ENCODE data around the gene MYG1. TPM values are rescaled to one million over a fixed set of nuclear protein-coding genes. Genes with fewer than 3 reads are reported as not detected.

Gene MYG1
- total and polyA plus RNA-seq, 2 of the 13 experiments (the other 11 are each of a cell fraction or from before 2014, with no cell fraction given): 38.6 to 58.0 TPM

- no peak; the same call in 1 of the 2 replicates for TF ChIP-seq ATF7-NPFF (CRISPR knock-in tag; IDR thresholded peaks at IDR 0.05; ENCODE audit: low read depth)
- TF ChIP-seq TFDP2 (CRISPR knock-in tag; IDR thresholded peaks at IDR 0.05): peak; percentile 48; the same call in 1 of the 2 replicates
- TF ChIP-seq ZNF468 (CRISPR knock-in tag; IDR thresholded peaks at IDR 0.05): no peak
- TF ChIP-seq ZNF232 (CRISPR knock-in tag; IDR thresholded peaks at IDR 0.05; ENCODE audit: borderline replicate concordance): no peak; the same call in 1 of the 2 replicates
- no peak for TF ChIP-seq ZNF180 (CRISPR knock-in tag; IDR thresholded peaks at IDR 0.05; ENCODE audit: borderline replicate concordance, low read depth)
- peak; percentile 65; the same call in 1 of the 2 replicates for TF ChIP-seq ZNF607 (CRISPR knock-in tag; IDR thresholded peaks at IDR 0.05; ENCODE audit: borderline replicate concordance)
- TF ChIP-seq ZNF691 (CRISPR knock-in tag; IDR thresholded peaks at IDR 0.05; ENCODE audit: borderline replicate concordance, low read depth): no peak; the same call in 1 of the 2 replicates
- TF ChIP-seq PITX1 (CRISPR knock-in tag; IDR thresholded peaks at IDR 0.05): no peak
- no peak for TF ChIP-seq ARNT (IDR thresholded peaks at IDR 0.05)
- TF ChIP-seq FOXA3 (CRISPR knock-in tag; IDR thresholded peaks at IDR 0.05): peak; percentile 22; the same call in 1 of the 2 replicates
- TF ChIP-seq CHD2 (IDR thresholded peaks at IDR 0.05; ENCODE audit: low read depth, low read length): no peak
- 0 out of 2 replicates have a peak, but pooled peaks have one; percentile 49 for TF ChIP-seq ARNT2 (CRISPR knock-in tag; IDR thresholded peaks at IDR 0.05; ENCODE audit: low read depth)
- no peak for TF ChIP-seq ETS1 (CRISPR knock-in tag; IDR thresholded peaks at IDR 0.05)
- TF ChIP-seq STAT5B (CRISPR knock-in tag; IDR thresholded peaks at IDR 0.05): no peak
- peak; percentile 37 for TF ChIP-seq RAD21 (CRISPR knock-in tag; IDR thresholded peaks at IDR 0.05)
- peak; percentile 92 for TF ChIP-seq TFAP4 (IDR thresholded peaks at IDR 0.05; ENCODE audit: borderline replicate concordance, low read depth)
- TF ChIP-seq TCF7 (IDR thresholded peaks at IDR 0.05; ENCODE audit: low read depth): peak; percentile 51; the same call in 1 of the 2 replicates
- no peak for TF ChIP-seq TCF7L2 (IDR thresholded peaks at IDR 0.05; ENCODE audit: low read depth, low read length)
- peak; percentile 82 for TF ChIP-seq POLR2G (IDR thresholded peaks at IDR 0.05; ENCODE audit: low read depth, low read length)
- no peak; the same call in 1 of the 2 replicates for TF ChIP-seq ZNF746 (CRISPR knock-in tag; IDR thresholded peaks at IDR 0.05)
- TF ChIP-seq ELK4 (CRISPR knock-in tag; IDR thresholded peaks at IDR 0.05; ENCODE audit: borderline replicate concordance): no peak
- TF ChIP-seq FOXO4 (CRISPR knock-in tag; conservative IDR thresholded peaks at IDR 0.05): no peak
- no peak for TF ChIP-seq ZBTB42 (CRISPR knock-in tag; IDR thresholded peaks at IDR 0.05)
Observed at GRCh38 chr12:53251477-53252348, 47.8 kb upstream of the MYG1 start (continued).

Measured in HepG2 (cell line).